GM10266 (cell line): Measurements from ENCODE around the gene CENPS.
A peak's percentile ranks its signal among the peaks of the same experiment; 100 is the strongest.
"Not testable (repeated sequence)": the region's sequence is repeated elsewhere in the genome, so short reads cannot be mapped to it uniquely, and the experiment has no call there.

ENCODE experiments used
- DNase-seq: peaks from one replicate; pipeline ENCODE4 v3.0.0; 2012; ENCODE audit errors: extremely low spot score
- CTCF ChIP-seq: IDR thresholded peaks from 2 replicates; pipeline ENCODE4 v1.5.1; 2012; ENCODE audit warnings: mild to moderate bottlenecking, low read depth; ENCODE audit not compliant: control insufficient read depth, insufficient read depth; ENCODE audit errors: missing control alignments

The CENPS gene

GRCh38 chr1:10424034-10424433, 6.2 kb upstream of the CENPS start:
- DNase-seq, result no peak

GRCh38 chr1:10424651-10425050, 5.6 kb upstream of the CENPS start:
- no peak for DNase-seq
- no peak for TF ChIP-seq CTCF

More at GRCh38 chr1:10424034-10424433, 6.2 kb upstream of the CENPS start:
- no peak for TF ChIP-seq CTCF

- DNase-seq, result not testable (repeated sequence)
Observed at GRCh38 chr1:10425826-10426534, 4.3 kb upstream of the CENPS start.

GRCh38 chr1:10426535-10426848, 3.7 kb upstream of the CENPS start:
- DNase-seq, result not testable (repeated sequence)

GRCh38 chr1:10428984-10429383, 1.2 kb upstream of the CENPS start:
- no peak for TF ChIP-seq CTCF

GRCh38 chr1:10429868-10430215, 391 bp upstream of the CENPS start:
- TF ChIP-seq CTCF, result no peak
- DNase-seq, result no peak

More at GRCh38 chr1:10428984-10429383, 1.2 kb upstream of the CENPS start:
- DNase-seq, result no peak

- peak; percentile 25 for DNase-seq
- TF ChIP-seq CTCF, result no peak
Observed at GRCh38 chr1:10431070-10431730, 967 bp downstream of the CENPS start.

GRCh38 chr1:10432910-10433700, 2.9 kb downstream of the CENPS start:
- no peak for TF ChIP-seq CTCF

More at GRCh38 chr1:10432910-10433700, 2.9 kb downstream of the CENPS start:
- no peak for DNase-seq
